Stimulated activated CD8-positive, alpha-beta memory T cell treated with anti-CD3 and anti-CD28 coated beads, Interleukin-2, amount 100 ng/mL, for 48 hours (primary cell): ENCODE results near the gene NDUFC1.

Experiments
- DNase-seq, 2 donors: peaks; one replicate each; pipeline ENCODE4 v3.0.0-alpha.2; 2020; ENCODE audit warnings: low read depth in 2 of 2

Gene NDUFC1

GRCh38 chr4:139247700-139248238 is 54.5 kb downstream of the NDUFC1 start:
- DNase-seq, result no peak

GRCh38 chr4:139247241-139247640 is 55.0 kb downstream of the NDUFC1 start:
- DNase-seq, result no peak

GRCh38 chr4:139246166-139246565 is 56.1 kb downstream of the NDUFC1 start:
- no peak for DNase-seq

- DNase-seq, result no peak
Observed at GRCh38 chr4:139245590-139245989, 56.7 kb downstream of the NDUFC1 start.

- no peak for DNase-seq
Observed at GRCh38 chr4:139243448-139244365, 58.6 kb downstream of the NDUFC1 start.

- no peak for DNase-seq
Observed at GRCh38 chr4:139242511-139243051, 59.7 kb downstream of the NDUFC1 start.

GRCh38 chr4:139241784-139242151 is 60.5 kb downstream of the NDUFC1 start:
- DNase-seq, result no peak

GRCh38 chr4:139241086-139241783 is 61.0 kb downstream of the NDUFC1 start:
- DNase-seq, result no peak
